GM06990 (cell line): ENCODE measurements around the gene IP6K2.
A peak's percentile ranks its signal among the peaks of the same experiment; 100 is the strongest.

ENCODE experiments used
- DNase-seq: peaks from one replicate; pipeline ENCODE4 v3.0.0-alpha.2; 2011; ENCODE audit not compliant: insufficient read length; ENCODE audit errors: extremely low read depth
- H3K27me3 ChIP-seq: replicated peaks from 2 replicates; pipeline ENCODE4 v1.6.0; 2011; ENCODE audit warnings: low read length; ENCODE audit not compliant: control insufficient read depth, insufficient read depth
- H3K36me3 ChIP-seq: 2 replicates; pipeline ENCODE4 v1.5.1; 2011; ENCODE audit warnings: low read length; ENCODE audit not compliant: control insufficient read depth, insufficient read depth
- H3K4me3 ChIP-seq: replicated peaks from 2 replicates; pipeline ENCODE4 v1.5.1; 2011; ENCODE audit warnings: low read depth, mild to moderate bottlenecking, control low read depth, low read length
- TF ChIP-seq, protein P1 (sequence below): IDR thresholded peaks from 2 replicates; pipeline ENCODE4 v1.5.1; 2011; ENCODE audit warnings: low read length, control low read depth, mild to moderate bottlenecking, inconsistent platforms; ENCODE audit not compliant: insufficient read depth, poor library complexity, severe bottlenecking

Gene IP6K2

DNA sequence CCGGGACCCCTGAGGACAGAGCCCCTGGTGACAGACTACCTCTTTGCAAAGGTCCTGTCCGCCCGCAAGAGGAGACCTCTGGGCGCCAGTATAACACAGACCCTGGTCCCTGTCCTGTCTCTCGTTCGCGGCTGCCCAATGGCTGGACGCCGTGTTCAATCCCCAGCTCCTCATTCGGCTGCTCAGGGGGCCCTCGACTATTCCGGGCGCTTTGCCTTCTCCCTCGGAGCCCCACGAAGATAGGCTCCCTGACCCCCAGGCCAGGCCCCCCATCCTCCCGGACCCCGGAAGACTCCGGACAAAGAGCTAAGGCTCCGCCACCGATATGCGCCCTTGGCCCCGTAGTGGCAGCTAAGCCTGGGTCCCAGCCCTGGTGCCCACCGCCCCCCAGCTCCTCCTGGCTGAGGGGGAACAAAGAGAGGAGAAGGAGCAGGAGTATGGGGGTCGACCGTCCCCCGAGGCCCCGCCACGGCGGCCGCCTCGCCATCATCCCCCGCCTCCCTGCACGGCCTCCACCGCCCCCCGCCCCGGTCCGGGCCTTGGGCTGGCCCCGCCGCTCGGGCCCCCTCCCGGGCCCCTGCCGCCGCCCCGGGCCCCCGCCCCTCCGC lies 54.8 kb downstream of the IP6K2 start:
- TF ChIP-seq, protein P1, sequence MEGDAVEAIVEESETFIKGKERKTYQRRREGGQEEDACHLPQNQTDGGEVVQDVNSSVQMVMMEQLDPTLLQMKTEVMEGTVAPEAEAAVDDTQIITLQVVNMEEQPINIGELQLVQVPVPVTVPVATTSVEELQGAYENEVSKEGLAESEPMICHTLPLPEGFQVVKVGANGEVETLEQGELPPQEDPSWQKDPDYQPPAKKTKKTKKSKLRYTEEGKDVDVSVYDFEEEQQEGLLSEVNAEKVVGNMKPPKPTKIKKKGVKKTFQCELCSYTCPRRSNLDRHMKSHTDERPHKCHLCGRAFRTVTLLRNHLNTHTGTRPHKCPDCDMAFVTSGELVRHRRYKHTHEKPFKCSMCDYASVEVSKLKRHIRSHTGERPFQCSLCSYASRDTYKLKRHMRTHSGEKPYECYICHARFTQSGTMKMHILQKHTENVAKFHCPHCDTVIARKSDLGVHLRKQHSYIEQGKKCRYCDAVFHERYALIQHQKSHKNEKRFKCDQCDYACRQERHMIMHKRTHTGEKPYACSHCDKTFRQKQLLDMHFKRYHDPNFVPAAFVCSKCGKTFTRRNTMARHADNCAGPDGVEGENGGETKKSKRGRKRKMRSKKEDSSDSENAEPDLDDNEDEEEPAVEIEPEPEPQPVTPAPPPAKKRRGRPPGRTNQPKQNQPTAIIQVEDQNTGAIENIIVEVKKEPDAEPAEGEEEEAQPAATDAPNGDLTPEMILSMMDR: no peak
- H3K4me3 ChIP-seq: no peak overlapping the region
- H3K36me3 ChIP-seq: no peaks in the 10 kb centered on the region
- H3K27me3 ChIP-seq: no peaks in the 10 kb centered on the region
- DNase-seq: no peak

DNA sequence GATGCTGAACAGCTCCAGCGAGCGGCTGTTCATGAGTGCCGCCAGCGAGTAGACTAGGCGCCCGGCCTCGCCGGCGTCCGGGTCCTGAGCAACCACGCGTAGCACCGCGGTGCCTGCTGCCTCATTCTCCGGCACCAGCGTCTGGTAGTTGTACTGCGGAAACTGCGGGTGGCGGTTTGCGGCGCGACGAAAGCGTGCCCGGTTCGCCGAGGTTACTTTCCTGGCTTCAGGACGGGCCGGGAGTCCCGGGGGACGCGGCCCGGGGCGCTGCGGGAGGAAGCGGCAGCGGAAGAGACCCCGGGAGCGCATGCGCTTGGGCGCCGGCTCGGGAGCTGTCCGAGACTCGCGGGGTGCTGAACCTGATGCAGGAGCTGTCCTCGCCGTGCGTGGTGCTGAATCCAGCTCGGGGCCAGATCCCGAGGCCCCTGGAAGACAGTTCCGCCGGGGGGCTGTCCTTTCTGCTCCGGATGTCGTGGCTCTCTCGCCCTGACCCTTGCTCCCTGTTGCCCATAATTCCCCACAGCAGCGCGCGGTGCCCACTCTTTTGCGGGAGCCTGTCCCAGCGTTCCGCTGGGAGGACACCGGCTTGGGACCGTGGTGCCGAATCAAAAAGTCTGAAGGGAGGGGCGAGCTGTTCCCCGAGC lies 55.4 kb downstream of the IP6K2 start:
- DNase-seq: peak; percentile 68
- Histone ChIP-seq H3K4me3 (peak overlapping the region; percentile 17), H3K36me3 (no peaks in the 10 kb centered on the region), H3K27me3 (no peaks in the 10 kb centered on the region)
- TF ChIP-seq, protein P1: no peak

DNA sequence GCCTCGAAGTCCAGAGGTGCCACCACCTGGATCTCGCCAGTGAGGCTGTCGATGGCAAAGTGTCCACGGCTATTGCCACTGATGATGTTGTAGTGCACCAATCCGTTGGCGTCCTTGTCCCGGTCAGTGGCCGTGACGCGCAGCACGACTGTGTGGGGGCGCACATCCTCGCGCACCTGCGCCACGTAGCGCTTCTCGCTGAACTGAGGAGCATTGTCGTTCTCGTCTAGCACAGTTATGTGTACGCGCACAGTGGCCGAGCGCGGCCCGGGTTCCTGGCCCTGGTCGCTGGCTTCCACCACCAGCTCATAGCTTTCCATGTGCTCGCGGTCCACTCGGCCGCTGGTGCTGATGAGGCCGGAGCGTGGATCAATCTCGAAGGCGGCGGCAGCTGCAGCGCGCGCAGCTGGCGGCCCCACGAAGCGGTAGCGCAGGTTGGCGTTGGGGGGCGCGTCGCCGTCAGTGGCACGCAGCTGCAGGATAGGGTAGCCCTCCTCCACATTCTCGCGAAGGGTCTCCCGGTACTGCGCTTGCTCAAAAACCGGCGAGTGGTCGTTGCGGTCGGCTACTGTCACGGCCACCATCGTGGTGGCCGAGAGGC lies 56.1 kb downstream of the IP6K2 start:
- DNase-seq: no peak
- Histone ChIP-seq H3K4me3 (no peak overlapping the region), H3K36me3 (no peaks in the 10 kb centered on the region), H3K27me3 (no peaks in the 10 kb centered on the region)
- TF ChIP-seq, protein P1: no peak

DNA sequence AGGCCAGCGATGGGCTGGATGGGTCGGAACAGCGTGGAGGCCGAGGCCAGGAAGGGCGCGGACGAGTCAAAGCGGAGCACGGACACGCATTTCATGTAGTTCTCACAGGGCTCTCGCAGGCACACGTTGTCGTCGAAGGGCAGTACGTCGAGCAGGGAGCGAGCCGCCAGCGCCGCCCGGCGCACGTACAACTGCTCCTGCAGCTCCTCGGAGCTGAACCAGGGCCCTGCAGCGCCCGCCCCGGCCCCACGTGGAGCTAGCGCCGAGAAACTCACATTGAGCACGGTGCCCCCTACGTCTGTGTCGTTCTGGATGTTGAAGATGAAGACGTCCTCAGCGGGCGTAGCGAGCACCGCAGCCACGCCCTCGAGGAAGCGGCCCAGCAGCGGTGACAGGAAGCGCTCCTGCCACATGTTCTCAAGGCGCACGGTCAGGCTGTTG lies 60.2 kb downstream of the IP6K2 start:
- TF ChIP-seq, protein P1: no peak
- no peaks in the 10 kb centered on the region for H3K27me3 ChIP-seq
- H3K4me3 ChIP-seq: peak overlapping the region; percentile 64
- DNase-seq: no peak
- H3K36me3 ChIP-seq: no peaks in the 10 kb centered on the region

DNA sequence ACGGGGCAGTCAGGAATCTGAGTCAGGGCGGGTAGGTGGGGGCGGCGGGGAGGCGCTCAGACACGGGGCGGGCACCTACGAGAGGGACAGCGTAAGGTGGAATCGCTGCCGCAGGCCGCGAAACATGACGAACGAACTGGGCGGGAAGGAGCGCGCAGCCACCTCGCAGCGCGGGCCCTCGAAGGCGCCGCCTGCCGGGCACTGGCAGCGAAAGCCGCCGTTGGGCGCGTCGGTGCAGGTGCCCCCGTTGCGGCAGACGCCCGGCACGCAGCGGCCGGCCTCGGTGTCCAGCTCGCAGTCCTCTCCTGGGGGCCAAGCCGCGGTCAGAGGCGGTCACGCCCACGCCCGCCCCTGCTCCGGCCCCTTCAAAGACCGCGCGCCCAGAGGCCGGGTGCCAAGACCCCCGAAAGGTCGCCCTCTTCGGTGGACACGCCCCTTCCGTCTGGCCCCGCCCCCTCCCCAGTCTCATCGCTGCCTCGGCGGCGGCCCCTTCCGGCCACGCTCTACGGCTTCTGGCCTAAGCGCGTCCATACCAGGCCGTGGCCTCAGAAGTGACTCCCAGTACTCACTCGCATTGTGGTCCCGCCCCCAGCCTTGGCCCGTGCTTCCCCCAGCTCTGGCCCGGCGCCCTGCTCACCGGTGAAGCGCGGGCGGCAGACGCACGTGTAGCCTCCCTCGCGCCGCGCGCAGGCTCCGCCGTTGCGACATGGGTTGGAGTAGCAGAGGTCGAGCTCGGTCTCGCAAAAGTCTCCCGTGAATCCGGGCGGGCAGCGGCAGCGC lies 60.8 kb downstream of the IP6K2 start:
- TF ChIP-seq, protein P1: peak; percentile 28
- Histone ChIP-seq H3K36me3 (no peaks in the 10 kb centered on the region), H3K27me3 (no peaks in the 10 kb centered on the region), H3K4me3 (peak overlapping the region; percentile 64)
- peak; percentile 89 for DNase-seq
